ENCODE measurements around the gene DVL2.
A peak's percentile ranks its signal among the peaks of the same experiment; 100 is the strongest.
"Not testable (repeated sequence)": the region's sequence is repeated elsewhere in the genome, so short reads cannot be mapped to it uniquely, and the experiment has no call there.

Gene DVL2

DNA sequence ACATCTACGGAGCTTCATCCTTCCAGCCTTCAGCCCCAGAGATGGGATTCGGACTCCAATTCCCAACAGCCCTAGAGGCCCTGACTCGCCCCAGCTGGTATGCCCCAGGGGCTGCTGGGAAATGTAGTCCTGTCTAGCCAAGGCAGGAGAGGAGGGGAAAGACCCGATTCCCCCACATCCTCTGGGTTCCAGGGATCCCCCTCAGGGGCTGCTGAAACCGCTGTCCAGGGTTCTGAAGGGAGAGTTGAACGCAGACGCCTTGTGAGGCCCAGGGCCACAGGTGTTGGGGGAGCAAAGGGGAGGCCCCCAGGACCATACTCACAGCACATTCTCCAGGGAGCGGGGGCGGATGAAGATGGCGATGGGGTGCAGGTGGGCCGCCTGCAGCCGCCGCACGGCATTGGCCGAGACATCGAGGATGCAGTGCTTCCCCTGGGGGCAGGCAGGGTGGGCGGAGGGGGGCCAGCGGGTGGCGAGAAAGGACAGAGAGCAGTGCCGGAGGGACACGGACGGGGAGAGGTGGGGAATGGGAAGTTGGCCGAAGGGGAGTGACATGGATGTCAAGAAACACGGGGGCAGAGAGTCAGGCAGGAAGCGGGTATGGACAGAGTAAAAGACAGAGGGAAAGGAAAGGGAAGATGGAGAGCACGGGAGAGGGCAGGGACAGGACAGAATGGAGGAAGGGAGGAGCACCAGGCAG lies 42.6 kb downstream of the DVL2 start:
- no peak for DNase-seq

- no peak for DNase-seq
These were observed 43.2 kb downstream of the DVL2 start for GRCh38 chr17:7191069-7191468.

- DNase-seq, result no peak
These were observed 43.9 kb downstream of the DVL2 start for GRCh38 chr17:7190276-7190917.

DNA sequence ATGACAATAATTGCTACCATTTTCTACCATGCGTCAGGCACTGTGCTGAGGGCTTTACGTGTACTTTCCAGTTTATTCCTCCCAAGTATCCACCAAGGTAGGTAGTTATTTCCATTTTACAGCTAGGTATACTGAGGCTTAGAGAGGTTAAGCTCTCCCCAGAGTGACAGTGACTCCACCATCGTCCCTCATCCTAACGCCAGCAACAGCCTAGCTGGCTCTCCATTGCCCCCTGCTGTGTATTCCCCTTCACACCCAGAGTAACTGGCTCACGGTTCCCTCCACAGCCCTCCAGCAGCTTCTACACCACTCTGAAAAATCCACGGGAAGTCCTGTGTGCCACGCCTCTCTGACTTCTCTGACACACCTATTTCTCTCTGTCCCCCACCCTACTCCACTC lies 48.1 kb downstream of the DVL2 start:
- no peak for DNase-seq

- DNase-seq, result no peak
These were observed 49.7 kb downstream of the DVL2 start for GRCh38 chr17:7184647-7185046.

DNA sequence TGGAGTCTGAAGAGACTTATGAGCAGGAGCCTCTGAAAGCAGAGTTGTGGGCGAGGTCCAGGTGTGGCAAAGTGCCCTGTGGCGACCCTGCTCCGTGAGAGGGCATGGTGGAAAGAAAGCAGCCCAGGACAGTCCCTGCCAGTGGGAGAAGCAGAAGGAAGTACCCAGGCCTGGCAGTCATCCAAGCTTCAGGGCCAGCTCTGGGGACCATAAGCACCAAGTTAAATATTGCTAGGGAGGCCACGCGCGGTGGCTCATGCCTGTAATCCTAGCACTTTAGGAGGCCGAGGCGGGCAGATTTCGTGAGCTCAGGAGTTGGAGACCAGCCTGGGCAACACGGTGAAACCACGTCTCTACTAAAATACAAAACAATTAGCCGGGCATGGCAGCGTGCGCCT lies 50.2 kb downstream of the DVL2 start:
- DNase-seq, result no peak

DNA sequence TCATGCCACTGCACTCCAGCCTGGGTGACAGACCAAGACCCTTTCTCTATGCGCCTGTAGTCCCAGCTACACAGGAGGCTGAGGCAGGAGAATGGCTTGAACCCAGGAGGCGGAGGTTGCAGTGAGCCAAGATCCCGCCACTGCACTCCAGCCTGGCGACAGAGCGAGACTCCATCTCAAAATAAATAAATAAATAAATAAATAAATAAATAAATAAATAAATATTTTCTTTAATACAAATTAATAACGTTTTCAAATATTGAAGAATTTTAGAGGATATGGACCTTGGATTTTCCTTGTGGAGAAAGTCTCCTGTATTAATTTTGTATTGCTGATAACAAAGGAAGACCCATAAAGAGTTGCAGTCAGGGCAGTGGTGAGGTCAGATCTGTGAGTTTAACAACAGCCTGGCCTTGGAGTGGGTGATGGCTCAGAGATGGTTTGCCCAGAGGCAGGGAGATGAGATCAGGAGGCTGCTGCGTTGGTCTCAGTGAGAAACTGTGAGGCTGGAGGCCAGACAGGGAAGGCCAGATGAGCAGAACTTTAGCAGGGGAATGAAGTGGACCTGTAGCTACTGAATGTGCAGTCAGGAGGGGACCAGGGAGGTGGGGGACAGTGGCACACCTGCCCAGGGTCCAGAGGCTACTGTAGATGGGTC lies 50.8 kb downstream of the DVL2 start:
- no peak for DNase-seq

DNA sequence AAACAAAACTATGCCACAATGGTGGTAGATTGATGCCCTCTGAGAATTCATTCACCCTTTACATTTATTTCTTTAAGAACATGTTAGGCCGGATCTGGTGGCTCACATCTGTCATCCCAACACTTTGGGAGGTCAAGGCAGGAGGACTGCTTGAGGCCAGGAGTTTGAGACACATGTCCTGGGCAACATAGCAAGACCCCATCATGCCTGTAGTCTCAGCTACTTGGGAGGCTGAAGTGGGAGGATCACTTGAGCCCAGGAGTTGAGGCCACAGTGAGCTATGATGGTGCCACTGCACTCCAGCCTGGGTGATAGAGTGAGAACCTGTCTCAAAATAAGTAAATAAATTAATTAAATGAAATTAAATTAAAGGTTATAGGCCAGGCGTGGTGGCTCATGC lies 52.2 kb downstream of the DVL2 start:
- not testable (repeated sequence) for DNase-seq

- no peak for DNase-seq
These were observed 54.7 kb downstream of the DVL2 start, which contains the start of gene ASGR1 for GRCh38 chr17:7179317-7180254. TSS of gene ASGR1 (minus strand) at chr17:7179370. CDS start at chr17:7178563, 807 bp downstream.

DNA sequence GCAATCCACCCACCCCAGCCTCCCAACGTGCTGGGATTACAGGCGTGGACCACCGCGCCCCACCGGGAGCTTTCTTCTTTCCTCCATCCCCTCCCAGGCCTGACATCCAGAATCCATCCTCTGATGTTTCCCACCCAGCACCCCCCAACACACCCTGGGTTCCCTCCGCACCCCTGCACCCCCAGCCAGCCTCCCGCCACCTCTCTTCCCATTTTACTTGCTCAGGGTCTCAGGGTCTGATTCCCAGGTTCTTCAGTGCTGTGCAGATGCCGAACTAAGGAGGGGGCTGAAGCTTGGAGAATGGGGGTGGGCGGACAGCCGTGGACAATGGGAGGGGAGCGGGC lies 55.4 kb downstream of the DVL2 start:
- DNase-seq, result no peak

GRCh38 chr17:7177954-7178477 lies 56.3 kb downstream of the DVL2 start:
- DNase-seq, result no peak

- peak; percentile 46 for DNase-seq
These were observed 56.9 kb downstream of the DVL2 start for GRCh38 chr17:7177191-7177953.

DNA sequence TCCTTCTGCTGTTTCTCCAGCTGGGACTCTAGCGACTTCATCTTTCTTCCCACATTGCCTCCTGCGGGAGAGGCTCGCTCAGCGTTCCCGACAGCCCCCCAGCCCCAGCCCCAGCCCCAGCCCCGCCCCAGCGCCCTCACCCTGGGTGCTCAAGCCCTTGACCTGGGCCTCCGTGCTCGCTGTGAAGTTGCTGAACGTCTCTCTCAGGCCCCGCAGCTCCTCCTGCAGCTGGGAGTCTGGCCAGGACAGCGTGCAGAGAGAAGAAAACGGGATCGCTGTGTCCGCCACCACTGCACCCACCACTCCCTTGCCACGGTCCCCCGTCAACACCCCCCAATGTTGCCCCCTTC lies 57.5 kb downstream of the DVL2 start:
- no peak for DNase-seq

DNA sequence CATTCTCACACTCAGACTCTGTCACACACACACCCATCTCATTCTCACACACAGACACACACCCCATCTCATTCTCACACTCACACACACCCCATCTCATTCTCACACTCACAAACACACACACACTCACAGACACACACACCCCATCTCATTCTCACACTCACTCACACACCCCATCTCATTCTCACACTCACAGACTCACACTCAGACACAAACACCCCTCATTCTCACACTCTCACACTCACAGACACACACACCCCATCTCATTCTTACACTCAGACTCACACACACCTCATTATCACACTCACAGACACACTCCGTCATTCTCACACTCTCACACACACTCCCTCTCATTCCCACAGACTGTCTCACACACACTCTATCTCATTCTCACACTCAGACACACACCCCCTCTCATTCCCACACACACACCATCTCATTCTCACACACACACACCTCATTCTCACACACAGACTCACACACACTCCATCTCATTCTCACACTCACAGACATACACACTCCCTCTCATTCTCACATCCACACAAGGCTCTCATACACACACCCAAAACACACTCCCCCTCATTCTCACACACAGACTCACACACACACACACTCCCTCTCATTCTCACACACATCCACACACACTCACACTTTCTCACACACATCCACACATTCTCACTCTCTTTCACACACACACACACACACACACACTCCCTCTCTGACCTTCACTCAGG lies 58.0 kb downstream of the DVL2 start:
- no peak for DNase-seq
